K562 (cell line): ENCODE data around the gene CACNA2D2.

Experiments
- ELK1 ChIP-seq: sonication (generic); formaldehyde crosslinking; IDR thresholded peaks from 2 replicates; pipeline ENCODE4 v1.8.1; 2022; ENCODE audit warnings: missing genetic modification reagents
- ESRRA ChIP-seq: fragments of 450-650 bp; IDR thresholded peaks from 2 replicates; pipeline ENCODE4 v1.6.1; 2014; ENCODE audit warnings: low read depth, mild to moderate bottlenecking, moderate library complexity, borderline replicate concordance
- ETV6 ChIP-seq, 3 experiments: fragments of 150-350 bp in 1 of 3; sonication (generic) in 1 of 3; formaldehyde crosslinking in 1 of 3; IDR thresholded peaks; 2 replicates each; pipeline versions ENCODE4 v1.6.1 to v1.8.0; 2014 to 2022; ENCODE audit warnings: borderline replicate concordance in 2 of 3, low read depth in 2 of 3, antibody characterized with exemption in 1 of 3, low read length in 1 of 3, mild to moderate bottlenecking in 1 of 3, missing genetic modification reagents in 1 of 3
- FOXJ3 ChIP-seq: sonication (generic); formaldehyde crosslinking; IDR thresholded peaks from 2 replicates; pipeline ENCODE4 v1.4.0; 2020; ENCODE audit warnings: mild to moderate bottlenecking, missing genetic modification reagents
- MXI1 ChIP-seq: IDR thresholded peaks from 2 replicates; pipeline ENCODE4 v1.6.1; 2011; ENCODE audit warnings: low read depth, mild to moderate bottlenecking, improper control_type of control experiment, low read length
- NEUROD1 ChIP-seq: fragments of 150-350 bp; IDR thresholded peaks from 2 replicates; pipeline ENCODE4 v1.6.1; 2014; ENCODE audit warnings: borderline replicate concordance, low read length, low read depth; ENCODE audit not compliant: partially characterized antibody
- NFIC ChIP-seq: fragments of 450-650 bp; IDR thresholded peaks from 2 replicates; pipeline ENCODE4 v1.6.1; 2017; ENCODE audit warnings: mild to moderate bottlenecking, inconsistent platforms
- NONO ChIP-seq, 2 experiments: fragments of 200-400 bp in 1 of 2; fragments of 450-650 bp in 1 of 2; formaldehyde crosslinking in 1 of 2; IDR thresholded peaks; 2 replicates each; pipeline ENCODE4 v1.6.1; 2017; ENCODE audit warnings: low read depth in 2 of 2, mild to moderate bottlenecking in 2 of 2, moderate library complexity in 2 of 2, low read length in 1 of 2
- POLR2AphosphoS5 ChIP-seq: IDR thresholded peaks from 2 replicates; pipeline ENCODE4 v1.6.1; 2011; ENCODE audit warnings: mild to moderate bottlenecking, low read depth, low read length, moderate library complexity; ENCODE audit not compliant: control insufficient read depth, insufficient read depth
- ZNF511 ChIP-seq: sonication (generic); formaldehyde crosslinking; IDR thresholded peaks from 2 replicates; pipeline ENCODE4 v1.8.0; 2022; ENCODE audit warnings: mild to moderate bottlenecking, missing genetic modification reagents
- ZNF707 ChIP-seq: fragments of 250-450 bp; sonication (Bioruptor Pico); conservative IDR thresholded peaks from 2 replicates; pipeline ENCODE4 v1.8.0; 2022; ENCODE audit warnings: inconsistent platforms, mild to moderate bottlenecking, moderate library complexity
- TF ChIP-seq, protein P1 (sequence below): fragments of 250-450 bp; sonication (Bioruptor Pico); IDR thresholded peaks from 2 replicates; pipeline ENCODE4 v1.5.0; 2020; ENCODE audit warnings: mild to moderate bottlenecking, borderline replicate concordance
- TF ChIP-seq, protein P2 (sequence below), 3 experiments: IDR thresholded peaks in 2 of 3; conservative IDR thresholded peaks in 1 of 3; 2 replicates each; pipeline ENCODE4 v1.5.1; 2011 to 2012; ENCODE audit warnings: low read length in 3 of 3, mild to moderate bottlenecking in 3 of 3, control low read depth in 2 of 3, improper control_type of control experiment in 1 of 3, inconsistent platforms in 1 of 3, low read depth in 1 of 3, mixed read lengths in 1 of 3, moderate library complexity in 1 of 3; ENCODE audit not compliant: insufficient read depth in 2 of 3

DNA sequence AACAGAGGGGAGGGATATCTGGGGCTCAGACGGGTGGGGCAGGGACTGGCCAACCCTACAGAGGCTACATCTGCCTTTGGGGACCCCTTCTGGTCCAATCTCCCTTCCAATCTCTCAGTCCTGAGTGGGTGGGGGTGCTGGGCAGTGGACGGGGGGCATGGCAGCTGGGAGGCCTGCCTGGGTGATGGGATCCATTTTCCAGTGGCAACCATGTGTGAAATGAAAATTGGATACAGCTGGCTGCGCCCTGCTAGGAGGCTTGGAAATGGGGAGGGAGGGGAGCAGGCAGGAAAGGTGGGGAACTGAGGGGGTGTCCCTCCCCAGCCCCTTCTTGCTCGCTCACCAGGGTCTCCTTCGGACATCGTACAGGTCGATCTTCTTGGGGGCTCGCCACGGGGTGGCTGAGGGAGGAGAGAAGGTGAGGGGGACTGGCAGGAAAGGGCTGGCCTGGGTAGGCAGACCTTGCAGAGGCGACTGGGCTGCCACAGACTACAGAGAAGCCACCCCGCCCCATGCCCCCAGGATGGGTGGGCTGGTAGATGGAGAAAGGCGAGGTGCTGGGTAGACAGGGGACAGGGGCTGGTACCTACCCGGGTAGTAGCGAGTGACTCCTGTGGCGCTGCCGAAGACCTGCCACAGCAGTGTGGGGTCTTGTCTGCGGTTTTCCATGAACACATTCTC is 122.9 kb downstream of the CACNA2D2 start:
- TF ChIP-seq NFIC (no peak), MXI1 (no peak), NEUROD1 (no peak), ESRRA (no peak), ETV6 (IDR thresholded peaks at IDR 0.05; ENCODE audit: borderline replicate concordance in 1 of 2, low read depth in 2 of 2, low read length in 1 of 2) (no peak), ETV6 (CRISPR knock-in tag; IDR thresholded peaks at IDR 0.05; ENCODE audit: borderline replicate concordance) (no peak), ELK1 (CRISPR knock-in tag) (no peak), POLR2AphosphoS5 (no peak), ZNF511 (CRISPR knock-in tag) (no peak), NONO (IDR thresholded peaks at IDR 0.05; ENCODE audit: low read depth in 2 of 2, low read length in 1 of 2) (no peak), FOXJ3 (CRISPR knock-in tag) (no peak), ZNF707 (CRISPR knock-in tag) (no peak)
- TF ChIP-seq, protein P1, sequence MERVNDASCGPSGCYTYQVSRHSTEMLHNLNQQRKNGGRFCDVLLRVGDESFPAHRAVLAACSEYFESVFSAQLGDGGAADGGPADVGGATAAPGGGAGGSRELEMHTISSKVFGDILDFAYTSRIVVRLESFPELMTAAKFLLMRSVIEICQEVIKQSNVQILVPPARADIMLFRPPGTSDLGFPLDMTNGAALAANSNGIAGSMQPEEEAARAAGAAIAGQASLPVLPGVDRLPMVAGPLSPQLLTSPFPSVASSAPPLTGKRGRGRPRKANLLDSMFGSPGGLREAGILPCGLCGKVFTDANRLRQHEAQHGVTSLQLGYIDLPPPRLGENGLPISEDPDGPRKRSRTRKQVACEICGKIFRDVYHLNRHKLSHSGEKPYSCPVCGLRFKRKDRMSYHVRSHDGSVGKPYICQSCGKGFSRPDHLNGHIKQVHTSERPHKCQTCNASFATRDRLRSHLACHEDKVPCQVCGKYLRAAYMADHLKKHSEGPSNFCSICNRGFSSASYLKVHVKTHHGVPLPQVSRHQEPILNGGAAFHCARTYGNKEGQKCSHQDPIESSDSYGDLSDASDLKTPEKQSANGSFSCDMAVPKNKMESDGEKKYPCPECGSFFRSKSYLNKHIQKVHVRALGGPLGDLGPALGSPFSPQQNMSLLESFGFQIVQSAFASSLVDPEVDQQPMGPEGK (CRISPR knock-in tag) = no peak
- TF ChIP-seq, protein P2, sequence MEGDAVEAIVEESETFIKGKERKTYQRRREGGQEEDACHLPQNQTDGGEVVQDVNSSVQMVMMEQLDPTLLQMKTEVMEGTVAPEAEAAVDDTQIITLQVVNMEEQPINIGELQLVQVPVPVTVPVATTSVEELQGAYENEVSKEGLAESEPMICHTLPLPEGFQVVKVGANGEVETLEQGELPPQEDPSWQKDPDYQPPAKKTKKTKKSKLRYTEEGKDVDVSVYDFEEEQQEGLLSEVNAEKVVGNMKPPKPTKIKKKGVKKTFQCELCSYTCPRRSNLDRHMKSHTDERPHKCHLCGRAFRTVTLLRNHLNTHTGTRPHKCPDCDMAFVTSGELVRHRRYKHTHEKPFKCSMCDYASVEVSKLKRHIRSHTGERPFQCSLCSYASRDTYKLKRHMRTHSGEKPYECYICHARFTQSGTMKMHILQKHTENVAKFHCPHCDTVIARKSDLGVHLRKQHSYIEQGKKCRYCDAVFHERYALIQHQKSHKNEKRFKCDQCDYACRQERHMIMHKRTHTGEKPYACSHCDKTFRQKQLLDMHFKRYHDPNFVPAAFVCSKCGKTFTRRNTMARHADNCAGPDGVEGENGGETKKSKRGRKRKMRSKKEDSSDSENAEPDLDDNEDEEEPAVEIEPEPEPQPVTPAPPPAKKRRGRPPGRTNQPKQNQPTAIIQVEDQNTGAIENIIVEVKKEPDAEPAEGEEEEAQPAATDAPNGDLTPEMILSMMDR (IDR thresholded peaks at IDR 0.05 in 2 of 3, conservative IDR thresholded peaks at IDR 0.05 in 1 of 3; ENCODE audit: insufficient read depth in 2 of 3, low read depth in 1 of 3, low read length in 3 of 3) = no peak
